T-helper 17 cell (primary cell): ENCODE data around the gene MUC6. TPM values are rescaled to one million over a fixed set of nuclear protein-coding genes. Genes with fewer than 3 reads are reported as not detected.

Source experiments
- ATAC-seq: fragments of 150-1000 bp; cut with Tn5 transposase; 2 replicates; pipeline ENCODE4 v1.10.0; 2021; ENCODE audit warnings: mild to moderate bottlenecking, moderate library complexity
- DNase-seq, 3 donors: peaks; one replicate each; pipeline versions ENCODE4 v3.0.0 to v3.0.0-alpha.2; 2020 to 2021
- H3K9me3 ChIP-seq: one replicate; pipeline ENCODE4 v1.7.0; 2013; ENCODE audit warnings: low read length, mild to moderate bottlenecking; ENCODE audit not compliant: control insufficient read depth, poor library complexity, severe bottlenecking
- H3K27ac Mint-ChIP-seq: one replicate; pipeline ENCODE4 v1.8.0; 2022; ENCODE audit warnings: mild to moderate bottlenecking, moderate library complexity, mixed read lengths
- H3K27me3 Mint-ChIP-seq: one replicate; pipeline ENCODE4 v1.8.0; 2022; ENCODE audit warnings: mixed read lengths
- H3K36me3 Mint-ChIP-seq: one replicate; pipeline ENCODE4 v1.8.0; 2022; ENCODE audit warnings: low read depth, mixed read lengths
- H3K4me1 Mint-ChIP-seq: one replicate; pipeline ENCODE4 v1.8.0; 2022; ENCODE audit warnings: mild to moderate bottlenecking, mixed read lengths
- H3K4me3 Mint-ChIP-seq: one replicate; pipeline ENCODE4 v1.8.0; 2022; ENCODE audit warnings: mild to moderate bottlenecking, moderate library complexity, mixed read lengths
- total RNA-seq, 4 donors: library from RNA in 2 of 4; stranded (reverse) in 2 of 4; gene quantifications; one replicate each; pipeline ENCODE4 v1.2.3 and lab custom pipeline; 2022 to 2026

Gene MUC6
- total RNA-seq, 2 donors from 2014 or later, result not detected

DNA sequence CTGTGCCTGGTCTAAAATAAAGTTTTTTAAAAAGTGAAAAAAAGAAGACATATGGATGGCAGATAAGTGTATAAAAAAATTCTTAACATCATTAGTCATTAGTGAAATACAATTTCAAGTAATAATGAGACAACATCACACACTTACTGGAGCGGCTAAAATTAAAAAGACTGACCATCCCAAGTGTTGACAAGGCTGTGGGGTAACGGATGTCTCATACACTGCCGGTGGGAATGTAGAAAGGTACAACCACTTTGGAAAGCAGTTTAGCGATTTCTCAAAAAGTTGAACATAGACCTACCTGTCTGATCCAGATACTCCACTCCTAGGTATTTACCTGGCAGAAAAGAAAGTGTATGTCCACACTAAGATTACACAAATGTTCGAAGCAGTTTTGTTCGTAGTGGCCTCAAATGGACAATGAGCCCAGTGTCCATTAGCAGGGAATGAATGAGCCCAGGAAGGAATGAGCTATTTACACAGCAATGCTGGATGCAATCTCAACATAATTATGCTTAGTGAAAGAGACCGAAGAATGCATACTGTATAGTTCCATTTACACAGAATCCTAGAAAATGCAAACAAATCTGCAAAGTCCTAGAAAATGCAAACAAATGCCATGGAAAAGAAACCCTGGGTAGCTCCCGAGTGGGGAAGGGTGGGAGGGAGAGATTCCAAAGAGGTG is 31.4 kb upstream of the MUC6 start:
- no peaks in the 10 kb centered on the region for H3K36me3 Mint-ChIP-seq
- H3K4me1 Mint-ChIP-seq, result peaks cover 5% of the 10 kb centered on the region
- peaks cover 27% of the 10 kb centered on the region for H3K27me3 Mint-ChIP-seq
- no peak overlapping the region for H3K4me3 Mint-ChIP-seq
- DNase-seq (peak in 1 of 3 donors; percentile 0), ATAC-seq (no peak)
- H3K9me3 ChIP-seq, result no peaks in the 10 kb centered on the region
- no peak overlapping the region for H3K27ac Mint-ChIP-seq

DNA sequence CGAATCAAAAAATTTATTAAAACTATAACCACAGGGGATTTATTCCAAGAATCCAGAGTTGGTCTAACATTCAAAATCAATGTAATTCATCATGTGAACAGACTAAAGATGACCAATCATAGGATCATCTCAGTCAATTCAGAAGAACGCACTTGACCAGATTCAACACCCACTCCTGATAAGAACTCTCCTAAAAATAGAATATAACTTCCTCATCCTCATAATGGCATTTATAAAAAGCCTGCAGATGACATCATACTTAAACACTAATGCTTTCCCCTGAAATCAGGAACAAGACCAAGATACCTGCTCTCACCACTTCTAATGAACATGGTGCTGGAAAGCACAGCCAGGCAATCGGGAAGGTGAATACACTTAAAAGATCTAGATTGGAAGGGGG is 27.6 kb upstream of the MUC6 start:
- ATAC-seq (no peak), DNase-seq (no peak)
- Mint-ChIP-seq H3K27ac (no peak overlapping the region), H3K36me3 (no peaks in the 10 kb centered on the region), H3K27me3 (peaks cover 23% of the 10 kb centered on the region), H3K4me1 (peaks cover 9% of the 10 kb centered on the region), H3K4me3 (no peak overlapping the region)
- no peaks in the 10 kb centered on the region for H3K9me3 ChIP-seq

DNA sequence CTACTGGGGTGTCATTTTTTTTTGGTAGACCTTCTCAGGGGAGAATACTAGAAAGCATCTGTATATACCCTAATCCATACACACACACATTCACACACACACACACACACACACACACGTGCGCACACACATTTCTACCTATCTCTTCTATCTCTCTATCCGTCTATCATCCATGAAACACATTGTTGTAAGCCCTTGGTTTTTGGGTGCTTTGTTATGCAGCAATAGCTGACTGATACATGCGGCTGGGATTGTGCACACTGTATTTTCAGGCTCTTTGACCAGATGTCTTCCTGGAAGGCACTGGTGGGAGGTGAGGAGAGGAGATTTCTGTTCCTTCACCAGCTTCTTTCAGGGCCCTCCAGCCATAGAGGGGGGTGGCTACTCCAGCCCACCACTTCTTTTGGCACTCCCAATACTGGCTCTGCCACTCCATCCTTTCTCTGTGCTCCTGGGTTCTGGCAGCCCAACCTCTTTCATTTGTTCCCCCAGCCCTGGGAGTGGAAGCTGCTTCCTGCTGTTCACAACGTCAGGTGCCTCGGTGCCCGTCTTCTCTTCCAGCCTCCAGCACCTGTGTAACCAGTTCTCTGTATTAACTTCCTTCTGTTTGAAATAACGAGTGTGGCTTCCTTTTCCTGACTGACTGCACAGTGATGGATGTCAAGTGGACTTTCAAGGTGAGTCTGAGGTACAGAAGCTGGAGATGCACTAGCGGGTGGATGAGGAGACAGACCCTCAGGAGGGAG is 25.7 kb upstream of the MUC6 start:
- Mint-ChIP-seq H3K27me3 (peaks cover 29% of the 10 kb centered on the region), H3K27ac (peak overlapping the region; percentile 46), H3K4me1 (peaks cover 9% of the 10 kb centered on the region), H3K36me3 (no peaks in the 10 kb centered on the region), H3K4me3 (no peak overlapping the region)
- DNase-seq (peak in 1 of 3 donors; percentile 1), ATAC-seq (no peak)
- H3K9me3 ChIP-seq, result no peaks in the 10 kb centered on the region

DNA sequence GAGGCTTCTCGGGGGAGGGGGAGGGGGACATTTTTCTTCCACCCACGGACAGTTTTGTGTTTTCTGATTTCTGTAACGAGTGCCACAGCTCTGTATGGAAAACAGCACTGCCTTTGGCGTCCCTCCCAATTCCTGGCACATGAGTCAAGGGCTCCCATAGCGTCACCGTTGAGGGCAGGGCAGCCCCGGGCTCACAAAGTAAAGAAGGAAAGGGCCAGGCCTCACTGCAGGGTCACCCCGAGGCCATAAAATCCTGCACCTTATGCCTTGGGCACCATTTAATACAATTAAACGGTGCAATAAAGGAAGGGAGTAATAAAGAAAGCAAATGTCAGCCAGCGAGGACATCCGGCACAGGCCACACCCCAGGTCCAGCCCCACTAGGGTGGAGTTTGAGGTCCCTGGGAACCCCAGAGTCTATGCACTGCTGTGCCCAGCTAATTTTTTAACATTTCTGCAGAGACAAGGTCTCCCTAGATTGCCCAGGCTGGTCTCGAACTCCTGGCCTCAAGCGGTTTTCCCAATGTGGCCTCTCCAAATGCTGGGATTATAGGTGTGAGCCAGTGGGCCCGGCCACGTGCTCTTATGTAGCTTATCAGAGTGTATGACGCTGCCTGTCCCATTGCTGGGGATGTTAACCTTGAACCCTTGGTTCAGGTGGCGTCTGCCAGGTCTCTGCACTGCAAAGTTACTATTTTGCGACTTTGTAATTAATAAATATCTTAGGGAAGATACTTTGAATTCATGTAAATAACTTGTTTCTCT is 24.5 kb upstream of the MUC6 start:
- no peak overlapping the region for H3K27ac Mint-ChIP-seq
- peaks cover 9% of the 10 kb centered on the region for H3K4me1 Mint-ChIP-seq
- DNase-seq (no peak), ATAC-seq (no peak)
- peaks cover 38% of the 10 kb centered on the region for H3K27me3 Mint-ChIP-seq
- H3K4me3 Mint-ChIP-seq, result no peak overlapping the region
- H3K9me3 ChIP-seq, result no peaks in the 10 kb centered on the region
- H3K36me3 Mint-ChIP-seq, result no peaks in the 10 kb centered on the region

DNA sequence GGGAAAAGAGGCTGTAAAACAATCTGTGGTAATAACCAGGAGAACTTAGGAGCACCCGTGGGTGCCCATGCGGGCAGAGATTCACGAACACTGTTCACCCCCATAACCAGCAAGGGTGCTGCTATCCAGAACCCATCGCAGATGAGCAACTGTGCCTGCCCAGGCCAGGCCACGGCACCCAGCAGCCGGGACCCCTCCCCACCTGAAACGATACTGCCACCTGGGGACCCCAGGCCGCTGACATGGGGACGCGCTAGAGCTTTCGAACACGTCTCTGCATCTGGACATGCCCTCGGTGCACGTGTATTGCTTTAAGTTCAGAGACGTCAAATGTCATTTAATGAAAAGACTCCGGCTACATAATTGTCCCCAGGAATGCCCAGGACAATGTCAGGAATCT is 23.9 kb upstream of the MUC6 start:
- no peak for ATAC-seq
- peak in 1 of 3 donors; percentile 2 for DNase-seq
- Mint-ChIP-seq H3K27me3 (peaks cover 38% of the 10 kb centered on the region), H3K36me3 (no peaks in the 10 kb centered on the region), H3K4me1 (peaks cover 9% of the 10 kb centered on the region), H3K4me3 (no peak overlapping the region), H3K27ac (no peak overlapping the region)
- no peaks in the 10 kb centered on the region for H3K9me3 ChIP-seq

DNA sequence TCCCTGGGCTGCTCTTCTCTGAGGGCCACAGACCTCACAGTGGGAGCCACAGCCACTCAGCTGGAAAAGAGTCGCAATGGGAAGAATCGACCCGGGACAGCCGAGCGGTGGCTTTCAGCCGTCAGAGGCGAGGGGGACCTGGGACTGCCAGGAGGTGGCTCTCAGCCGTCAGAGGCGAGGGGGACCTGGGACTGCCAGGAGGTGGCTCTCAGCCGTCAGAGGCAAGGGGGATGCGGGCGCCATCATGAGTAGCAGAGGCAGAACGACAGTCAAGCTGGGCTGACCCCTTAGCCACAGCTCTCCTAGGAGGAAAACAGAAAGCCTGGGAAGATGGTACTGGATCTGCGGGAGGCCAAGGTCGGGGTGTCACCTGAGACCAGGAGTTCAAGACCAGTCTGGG is 23.2 kb upstream of the MUC6 start:
- DNase-seq (no peak), ATAC-seq (no peak)
- peaks cover 9% of the 10 kb centered on the region for H3K4me1 Mint-ChIP-seq
- no peaks in the 10 kb centered on the region for H3K36me3 Mint-ChIP-seq
- H3K4me3 Mint-ChIP-seq, result no peak overlapping the region
- H3K9me3 ChIP-seq, result no peaks in the 10 kb centered on the region
- H3K27ac Mint-ChIP-seq, result no peak overlapping the region
- peaks cover 43% of the 10 kb centered on the region for H3K27me3 Mint-ChIP-seq

DNA sequence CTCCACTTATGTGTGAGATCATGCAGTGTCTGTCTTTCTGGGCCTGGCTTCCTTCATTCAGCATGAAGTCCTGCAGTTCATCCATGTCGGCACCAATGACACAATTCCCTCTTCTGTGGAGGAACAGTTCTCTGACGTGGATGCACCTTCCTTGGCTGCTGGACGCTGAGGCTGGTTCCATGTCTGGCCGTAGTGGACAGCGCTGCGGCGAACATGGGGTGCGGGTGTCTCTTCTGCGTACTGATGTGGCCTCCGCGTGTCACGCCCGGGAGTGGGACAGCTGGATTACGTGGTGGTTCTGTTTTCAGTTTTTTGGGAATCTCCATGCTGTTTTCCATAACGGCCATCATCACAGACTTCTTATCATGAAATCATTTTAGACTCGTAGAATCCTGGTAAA is 21.3 kb upstream of the MUC6 start:
- H3K9me3 ChIP-seq, result no peaks in the 10 kb centered on the region
- ATAC-seq, result no peak
- Mint-ChIP-seq H3K27me3 (peaks cover 38% of the 10 kb centered on the region), H3K4me3 (no peak overlapping the region), H3K27ac (no peak overlapping the region), H3K36me3 (no peaks in the 10 kb centered on the region), H3K4me1 (peaks cover 5% of the 10 kb centered on the region)
- DNase-seq, result no peak

DNA sequence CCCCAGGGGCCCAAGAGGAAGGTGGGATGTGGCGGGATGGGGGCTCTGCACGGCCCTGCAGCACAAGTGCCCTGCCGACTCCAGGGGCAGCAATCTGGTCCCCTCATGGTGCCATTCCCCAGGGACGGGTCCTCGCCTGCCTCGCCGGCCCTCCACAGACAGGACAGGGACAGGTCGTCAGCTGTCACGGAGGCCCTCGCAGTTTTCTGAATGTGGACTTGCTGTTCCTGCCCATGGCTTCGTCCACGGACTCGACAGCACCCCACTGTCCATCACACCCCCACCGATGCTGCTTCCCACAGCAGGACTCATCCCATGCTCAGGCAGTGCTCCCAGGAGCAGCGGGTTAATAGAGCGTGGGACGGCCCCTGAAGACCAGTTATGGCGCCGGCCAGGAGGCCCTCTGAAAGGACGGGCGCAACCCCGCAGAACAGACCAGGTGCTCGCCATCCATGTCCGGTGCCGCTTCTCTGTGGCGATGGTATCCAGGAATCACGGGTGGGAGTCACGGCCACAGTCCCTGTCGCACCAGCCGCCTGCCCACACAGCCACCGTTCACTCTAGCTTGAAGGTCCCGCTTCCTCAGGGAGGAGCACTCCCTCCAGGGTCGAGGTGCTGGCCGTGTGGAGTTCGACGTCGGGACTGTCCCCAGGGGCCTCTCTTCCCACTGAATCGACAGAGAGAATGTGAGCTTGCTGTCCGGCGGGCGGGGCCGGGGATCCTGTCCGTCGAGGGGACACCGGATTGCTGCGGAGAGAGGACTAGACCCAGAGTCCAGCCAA is 19.7 kb upstream of the MUC6 start:
- Mint-ChIP-seq H3K4me3 (no peak overlapping the region), H3K36me3 (no peaks in the 10 kb centered on the region), H3K27ac (no peak overlapping the region), H3K4me1 (peaks cover under 1% of the 10 kb centered on the region), H3K27me3 (peaks cover 38% of the 10 kb centered on the region)
- peak in 2 of 3 donors; percentile 3 to 7 for DNase-seq
- H3K9me3 ChIP-seq, result no peaks in the 10 kb centered on the region
- no peak for ATAC-seq

DNA sequence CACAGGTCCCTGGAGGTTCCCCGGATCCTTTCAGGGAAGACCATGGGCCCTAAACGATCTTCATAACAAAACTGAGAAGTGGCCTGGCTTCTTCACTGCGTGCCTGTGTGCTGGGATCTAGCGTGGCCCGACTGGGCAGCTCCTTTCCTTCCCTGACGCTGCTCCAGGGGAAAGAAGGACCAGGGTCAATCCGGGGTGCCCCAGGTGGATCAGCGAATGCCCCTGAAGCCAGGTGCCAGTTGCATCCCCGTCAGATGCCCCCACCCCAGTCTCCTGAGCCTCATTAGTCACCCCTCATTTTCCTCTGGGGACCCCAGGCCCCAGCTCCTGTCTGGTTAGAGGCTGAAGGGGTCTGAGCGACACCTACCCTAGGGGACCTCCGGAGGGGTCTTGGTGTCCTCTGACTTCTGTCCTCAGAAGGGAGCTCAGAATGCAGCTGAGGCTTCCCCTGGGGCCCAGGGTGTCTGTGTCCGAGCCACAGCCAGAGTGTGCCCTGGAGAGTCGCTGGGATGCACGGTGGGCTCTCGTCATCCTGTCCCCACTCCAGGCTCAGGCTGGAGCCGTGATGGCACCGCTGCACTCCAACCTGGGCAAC is 18.7 kb upstream of the MUC6 start:
- peaks cover 38% of the 10 kb centered on the region for H3K27me3 Mint-ChIP-seq
- no peak overlapping the region for H3K4me3 Mint-ChIP-seq
- ATAC-seq, result no peak
- H3K36me3 Mint-ChIP-seq, result no peaks in the 10 kb centered on the region
- no peaks in the 10 kb centered on the region for H3K9me3 ChIP-seq
- peaks cover 4% of the 10 kb centered on the region for H3K4me1 Mint-ChIP-seq
- DNase-seq, result no peak
- H3K27ac Mint-ChIP-seq, result no peak overlapping the region

DNA sequence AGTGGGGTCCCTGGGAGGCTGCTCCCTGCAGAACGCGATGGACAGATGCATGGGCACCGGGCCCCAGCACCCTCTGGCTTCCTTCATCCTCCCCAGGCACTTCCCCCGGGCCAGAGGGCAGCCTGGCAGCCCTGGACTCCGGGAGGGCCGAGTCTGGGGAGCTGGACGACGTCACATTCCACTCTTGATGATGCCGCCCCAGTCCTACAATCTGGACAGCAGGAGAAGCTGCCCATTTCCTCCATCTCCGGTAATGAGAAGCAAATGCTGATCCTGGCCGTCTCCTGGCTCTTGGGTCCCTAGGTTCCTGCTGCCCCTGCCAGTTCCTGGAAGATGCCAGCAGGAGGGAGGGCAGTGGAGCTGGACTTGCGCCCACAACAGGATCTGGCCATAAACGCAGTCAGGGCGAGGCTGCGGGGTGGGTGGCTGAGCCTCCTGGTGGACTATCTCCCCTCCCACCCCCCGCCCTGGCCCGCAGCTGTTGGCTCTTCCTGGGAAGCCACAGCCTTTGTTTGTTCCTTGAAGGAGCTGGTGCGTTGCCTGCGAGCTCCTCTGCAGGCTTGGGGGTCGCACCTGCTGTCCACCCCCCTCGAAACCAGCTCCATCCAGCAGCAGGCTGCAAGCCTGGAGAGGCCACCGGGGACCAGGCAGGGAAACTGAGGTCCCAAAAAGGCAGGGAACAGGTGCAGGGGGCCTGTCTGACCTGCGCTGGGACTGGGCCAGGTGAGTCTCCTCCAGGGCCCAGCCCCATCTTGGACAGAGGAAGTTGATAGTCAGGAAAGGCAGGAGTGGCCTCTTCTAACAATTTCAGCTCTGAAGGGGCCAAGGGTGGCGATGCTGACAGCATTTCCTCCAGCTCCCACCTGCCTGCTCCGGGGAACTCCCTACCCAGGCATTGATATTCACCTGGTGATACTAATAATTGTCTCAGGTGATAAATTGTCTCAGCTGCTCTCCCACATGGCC is 17.9 kb upstream of the MUC6 start:
- H3K9me3 ChIP-seq, result no peaks in the 10 kb centered on the region
- ATAC-seq (no peak), DNase-seq (peak in 2 of 3 donors; percentile 3 to 8)
- Mint-ChIP-seq H3K27ac (no peak overlapping the region), H3K36me3 (no peaks in the 10 kb centered on the region), H3K4me3 (no peak overlapping the region), H3K4me1 (peaks cover 4% of the 10 kb centered on the region), H3K27me3 (peaks cover 36% of the 10 kb centered on the region)

DNA sequence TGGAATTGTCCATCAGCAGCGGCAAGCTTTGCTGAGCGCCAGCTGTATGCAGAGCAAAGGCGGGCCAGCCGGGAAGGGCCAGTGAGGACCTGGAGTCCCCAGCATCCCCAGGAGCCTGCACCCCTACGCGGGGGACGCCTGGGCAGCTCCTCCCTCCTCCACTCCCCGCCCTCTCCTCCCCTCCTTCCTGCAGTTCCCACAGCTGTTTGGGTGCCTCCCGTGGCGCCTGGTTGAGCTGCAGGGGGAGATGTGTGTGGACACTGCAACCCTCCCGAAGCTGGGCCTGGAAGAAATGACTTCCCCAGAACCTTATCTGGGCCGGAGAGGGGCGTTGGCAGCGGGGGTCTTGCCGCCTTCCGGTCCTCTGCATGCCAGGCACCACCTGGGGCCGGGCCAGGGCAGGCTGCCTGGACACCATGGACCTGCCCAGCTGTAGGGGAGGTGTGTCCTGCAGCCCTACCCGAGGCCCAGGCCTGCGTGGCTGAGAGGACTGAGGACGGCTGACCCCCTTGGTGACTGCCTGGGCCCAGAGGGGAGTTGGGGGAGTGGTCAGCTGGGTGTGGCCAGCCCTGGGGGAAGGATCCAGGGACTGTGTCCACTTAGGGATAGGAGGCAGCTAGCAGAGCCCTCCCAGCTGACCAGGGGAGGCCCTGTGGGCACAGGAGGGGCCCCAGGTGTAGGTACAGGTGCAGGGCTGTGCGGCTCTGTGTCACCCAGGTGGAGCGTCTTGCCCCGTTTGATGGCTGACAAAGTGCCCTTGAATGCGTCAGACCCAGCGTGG is 16.8 kb upstream of the MUC6 start:
- peak in 2 of 3 donors; percentile 7 to 9 for DNase-seq
- H3K9me3 ChIP-seq, result no peaks in the 10 kb centered on the region
- H3K36me3 Mint-ChIP-seq, result no peaks in the 10 kb centered on the region
- H3K27me3 Mint-ChIP-seq, result peaks cover 36% of the 10 kb centered on the region
- peaks cover 4% of the 10 kb centered on the region for H3K4me1 Mint-ChIP-seq
- no peak for ATAC-seq
- H3K4me3 Mint-ChIP-seq, result no peak overlapping the region
- H3K27ac Mint-ChIP-seq, result no peak overlapping the region
